Spinal cord (tissue), 10 donors: Measurements from ENCODE around the gene TTI1. TPM values are rescaled to one million over a fixed set of nuclear protein-coding genes. Genes with fewer than 3 reads are reported as not detected.

ENCODE experiments used
- DNase-seq, 6 donors: peaks; one replicate each; pipeline versions ENCODE4 v3.0.0 to v3.0.0-alpha.2; 2013 to 2015; ENCODE audit warnings: low spot score in 6 of 6, low read depth in 4 of 6
- H3K27ac ChIP-seq: one replicate; pipeline ENCODE4 v1.5.1; 2013; ENCODE audit warnings: low read depth, low read length, control low read depth
- H3K27me3 ChIP-seq: one replicate; pipeline ENCODE4 v1.6.1; 2013; ENCODE audit warnings: low read length; ENCODE audit not compliant: control insufficient read depth, insufficient read depth
- H3K36me3 ChIP-seq: one replicate; pipeline ENCODE4 v1.6.1; 2013; ENCODE audit warnings: low read length; ENCODE audit not compliant: control insufficient read depth, insufficient read depth
- H3K4me1 ChIP-seq: one replicate; pipeline ENCODE4 v1.6.1; 2013; ENCODE audit warnings: low read length; ENCODE audit not compliant: control insufficient read depth, insufficient read depth
- H3K4me3 ChIP-seq: one replicate; pipeline ENCODE4 v1.5.1; 2013; ENCODE audit warnings: low read depth, low read length, control low read depth
- H3K9me3 ChIP-seq: one replicate; pipeline ENCODE4 v1.6.1; 2013; ENCODE audit warnings: low read length; ENCODE audit not compliant: control insufficient read depth, insufficient read depth
- WGBS: methylation state at CpG from one replicate; pipeline ENCODE4 v1.1.5; 2013; ENCODE audit warnings: missing lambda C conversion rate; ENCODE audit not compliant: insufficient coverage; 5-methylcytosine and 5-hydroxymethylcytosine counted together
- polyA plus RNA-seq, 2 donors: library from polyadenylated mRNA; unstranded; fragments of 120-200 nt; gene quantifications; one replicate each; pipeline ENCODE4 v1.2.1, GENCODE V29; 2013; ENCODE audit not compliant: insufficient read length in 2 of 2
- total RNA-seq, 2 donors: library from RNA; depleted of rRNA in 1 of 2; stranded (reverse); fragments of 120-200 nt in 1 of 2; fragments of >200 nt in 1 of 2; gene quantifications; one replicate each; pipeline versions ENCODE4 v1.2.3 to v1.2.4, GENCODE V29; 2013 to 2014
- donor health status: healthy.

TTI1 gene
- total and polyA plus RNA-seq, 4 donors: 20.6 to 25.9 (median 22.3) TPM

GRCh38 chr20:37991908-37992307 lies 41.3 kb downstream of the TTI1 start:
- Histone ChIP-seq H3K4me1 (peaks cover 33% of the 10 kb centered on the region), H3K27ac (no peak overlapping the region), H3K36me3 (peaks cover 24% of the 10 kb centered on the region), H3K27me3 (no peaks in the 10 kb centered on the region), H3K4me3 (no peak overlapping the region), H3K9me3 (no peaks in the 10 kb centered on the region)
- no CpG with 5 or more reads among the region's 4 CpGs for WGBS
- no peak for DNase-seq

DNA sequence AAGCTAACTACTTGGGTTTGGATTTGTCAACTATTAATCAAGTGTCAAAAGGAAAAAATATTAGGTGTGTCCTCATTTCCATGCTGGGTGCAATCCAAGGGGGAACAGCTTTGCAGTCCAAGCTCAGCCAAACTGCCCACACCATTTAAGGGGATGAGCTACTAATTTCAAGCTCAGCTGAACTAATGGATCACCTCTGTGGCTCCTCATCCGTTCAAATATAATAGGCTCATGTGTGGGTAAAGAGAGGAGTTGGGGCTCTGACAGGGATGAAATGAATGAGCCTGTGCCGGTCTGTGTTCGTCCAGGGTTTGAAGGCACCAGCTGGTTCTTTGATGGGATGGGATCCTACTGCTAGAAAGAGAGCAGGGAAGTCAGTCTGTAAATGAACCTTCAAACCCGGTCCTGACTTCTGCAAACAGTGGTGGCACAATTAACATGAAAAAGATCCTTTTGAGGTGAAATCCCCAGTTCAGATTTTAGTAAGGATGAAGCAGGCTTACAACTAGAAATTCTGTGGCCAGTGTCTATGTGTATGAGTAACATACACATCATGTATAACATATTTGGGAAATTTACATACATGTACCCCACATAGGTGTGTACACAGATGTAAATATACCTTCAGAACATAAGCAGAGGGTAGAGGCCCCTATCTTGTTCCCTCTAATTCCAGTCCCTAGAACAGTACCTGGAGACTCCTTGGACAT lies 41.9 kb downstream of the TTI1 start:
- H3K36me3 ChIP-seq: peaks cover 18% of the 10 kb centered on the region
- no peaks in the 10 kb centered on the region for H3K27me3 ChIP-seq
- 44% methylated on average over 3 of the region's 4 CpGs for WGBS
- peak in 1 of 6 donors; percentile 71 for DNase-seq
- no peaks in the 10 kb centered on the region for H3K9me3 ChIP-seq
- H3K4me1 ChIP-seq: peaks cover 34% of the 10 kb centered on the region
- H3K4me3 ChIP-seq: no peak overlapping the region
- no peak overlapping the region for H3K27ac ChIP-seq

DNA sequence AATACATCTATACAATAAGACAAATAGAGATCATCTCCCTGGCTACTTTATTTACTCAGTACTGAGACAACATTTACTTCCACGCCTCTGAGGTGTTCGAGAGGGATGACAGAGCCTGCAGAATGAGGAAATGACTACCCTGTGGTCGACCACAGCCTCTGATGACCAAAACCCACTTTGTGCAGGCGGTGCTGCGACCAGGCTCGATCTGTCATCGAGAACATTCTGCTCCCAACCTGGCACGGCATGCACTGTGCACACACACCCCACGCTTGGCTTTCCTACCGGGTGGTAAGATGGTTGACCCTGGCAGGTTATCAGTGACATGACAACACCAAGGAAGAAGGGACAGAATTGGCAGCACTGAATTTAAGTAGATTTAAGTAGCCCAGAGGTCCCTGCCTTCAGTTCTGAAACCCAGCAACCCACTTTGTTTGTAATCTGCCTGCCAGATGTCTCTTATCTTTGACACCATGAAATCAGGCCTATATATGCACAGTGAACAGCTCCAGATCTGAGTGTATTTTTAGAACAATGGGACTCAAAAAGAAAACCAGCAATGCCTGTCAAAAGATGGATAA lies 42.6 kb downstream of the TTI1 start:
- Histone ChIP-seq H3K27me3 (no peaks in the 10 kb centered on the region), H3K4me3 (no peak overlapping the region), H3K36me3 (peaks cover 13% of the 10 kb centered on the region), H3K4me1 (peaks cover 34% of the 10 kb centered on the region), H3K27ac (no peak overlapping the region), H3K9me3 (no peaks in the 10 kb centered on the region)
- peak in 1 of 6 donors; percentile 44 for DNase-seq
- WGBS: 76% methylated on average over 10 of the region's 10 CpGs

GRCh38 chr20:37989601-37990295 lies 43.5 kb downstream of the TTI1 start:
- 47% methylated on average over 5 of the region's 7 CpGs for WGBS
- Histone ChIP-seq H3K9me3 (no peaks in the 10 kb centered on the region), H3K36me3 (peaks cover 7% of the 10 kb centered on the region), H3K4me1 (peaks cover 34% of the 10 kb centered on the region), H3K27me3 (no peaks in the 10 kb centered on the region), H3K4me3 (no peak overlapping the region), H3K27ac (no peak overlapping the region)
- peak in 1 of 6 donors; percentile 65 for DNase-seq

DNA sequence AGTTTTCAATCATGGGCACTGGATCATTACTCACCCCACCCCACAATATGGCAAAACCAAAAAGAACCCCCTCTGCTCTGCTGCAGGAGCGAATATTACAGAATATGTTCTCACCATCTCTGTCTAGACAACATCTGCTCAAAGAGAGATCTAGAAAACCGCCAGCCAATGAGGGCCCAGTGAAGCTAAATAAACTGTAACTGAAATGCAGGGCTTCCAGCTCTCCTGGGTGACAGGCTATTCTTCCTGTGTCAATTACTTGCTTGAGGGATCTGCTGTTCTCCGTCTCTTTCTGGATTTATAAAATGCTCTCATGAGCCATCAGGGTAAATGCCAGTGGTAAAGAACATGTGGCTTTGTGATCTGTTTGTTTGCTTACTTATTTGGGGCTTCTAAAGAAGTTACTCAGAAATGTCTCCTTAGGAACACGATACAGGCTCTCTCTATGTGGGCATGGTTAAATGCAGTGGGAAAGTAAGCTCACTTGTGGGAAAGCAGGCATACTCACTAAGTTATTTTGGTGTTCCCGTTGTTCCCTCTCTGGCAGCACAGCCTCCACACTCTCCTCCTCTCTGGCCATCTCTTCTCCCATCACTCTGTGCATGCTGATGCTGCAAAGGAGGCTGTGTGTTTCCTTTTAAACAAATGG lies 44.8 kb downstream of the TTI1 start:
- no peaks in the 10 kb centered on the region for H3K9me3 ChIP-seq
- H3K27ac ChIP-seq: peak overlapping the region; percentile 25
- peaks cover 5% of the 10 kb centered on the region for H3K36me3 ChIP-seq
- peak in 2 of 6 donors; percentile 34 to 65 for DNase-seq
- no peak overlapping the region for H3K4me3 ChIP-seq
- H3K4me1 ChIP-seq: peaks cover 44% of the 10 kb centered on the region
- no peaks in the 10 kb centered on the region for H3K27me3 ChIP-seq
- WGBS: 51% methylated on average over 3 of the region's 5 CpGs

DNA sequence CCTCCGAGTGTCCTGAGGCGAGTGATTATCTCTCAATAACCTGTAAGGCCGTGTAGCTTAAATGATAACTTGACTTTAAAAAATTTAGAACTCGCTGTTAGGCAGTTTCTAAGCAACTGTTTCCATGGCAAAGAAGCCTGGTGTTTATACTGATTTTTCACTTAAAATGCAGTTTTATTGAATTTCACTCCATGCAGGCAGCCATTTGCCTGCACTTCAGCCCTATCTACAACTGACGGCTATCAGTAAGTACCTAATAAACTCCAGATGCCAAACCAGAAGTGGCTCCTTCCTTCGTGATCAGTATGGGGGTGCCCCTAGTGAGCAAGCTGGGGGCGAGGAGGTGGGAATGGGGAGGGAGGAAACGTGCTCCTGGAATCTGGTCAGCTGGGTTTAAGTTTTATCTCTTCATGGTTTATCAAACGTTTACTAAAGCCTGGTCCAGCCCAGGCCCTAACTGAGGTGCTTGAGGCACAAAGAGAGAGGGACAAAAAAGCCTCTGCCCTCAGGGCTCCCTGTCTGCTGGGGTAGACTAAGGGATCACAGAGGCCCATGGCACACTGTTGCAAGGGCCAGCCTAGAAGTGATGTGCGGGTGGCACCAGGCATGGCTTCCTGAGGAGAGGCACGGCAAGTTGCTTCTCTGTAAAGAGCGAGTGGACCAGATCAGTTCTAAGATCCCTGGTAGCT lies 45.5 kb downstream of the TTI1 start:
- Histone ChIP-seq H3K27ac (peak overlapping the region; percentile 25), H3K9me3 (no peaks in the 10 kb centered on the region), H3K27me3 (no peaks in the 10 kb centered on the region), H3K4me1 (peaks cover 45% of the 10 kb centered on the region), H3K36me3 (peaks cover 7% of the 10 kb centered on the region), H3K4me3 (no peak overlapping the region)
- peak in 2 of 6 donors; percentile 84 to 89 for DNase-seq
- 71% methylated on average over 4 of the region's 12 CpGs for WGBS

- DNase-seq: peak in 4 of 6 donors; percentile 65 to 96 (median 81)
- peaks cover 9% of the 10 kb centered on the region for H3K36me3 ChIP-seq
- no peaks in the 10 kb centered on the region for H3K9me3 ChIP-seq
- WGBS: 27% methylated on average over 7 of the region's 9 CpGs
- H3K4me1 ChIP-seq: peaks cover 45% of the 10 kb centered on the region
- no peaks in the 10 kb centered on the region for H3K27me3 ChIP-seq
- H3K27ac ChIP-seq: peak overlapping the region; percentile 25
- no peak overlapping the region for H3K4me3 ChIP-seq
Observed at GRCh38 chr20:37986873-37987601, 46.2 kb downstream of the TTI1 start.

DNA sequence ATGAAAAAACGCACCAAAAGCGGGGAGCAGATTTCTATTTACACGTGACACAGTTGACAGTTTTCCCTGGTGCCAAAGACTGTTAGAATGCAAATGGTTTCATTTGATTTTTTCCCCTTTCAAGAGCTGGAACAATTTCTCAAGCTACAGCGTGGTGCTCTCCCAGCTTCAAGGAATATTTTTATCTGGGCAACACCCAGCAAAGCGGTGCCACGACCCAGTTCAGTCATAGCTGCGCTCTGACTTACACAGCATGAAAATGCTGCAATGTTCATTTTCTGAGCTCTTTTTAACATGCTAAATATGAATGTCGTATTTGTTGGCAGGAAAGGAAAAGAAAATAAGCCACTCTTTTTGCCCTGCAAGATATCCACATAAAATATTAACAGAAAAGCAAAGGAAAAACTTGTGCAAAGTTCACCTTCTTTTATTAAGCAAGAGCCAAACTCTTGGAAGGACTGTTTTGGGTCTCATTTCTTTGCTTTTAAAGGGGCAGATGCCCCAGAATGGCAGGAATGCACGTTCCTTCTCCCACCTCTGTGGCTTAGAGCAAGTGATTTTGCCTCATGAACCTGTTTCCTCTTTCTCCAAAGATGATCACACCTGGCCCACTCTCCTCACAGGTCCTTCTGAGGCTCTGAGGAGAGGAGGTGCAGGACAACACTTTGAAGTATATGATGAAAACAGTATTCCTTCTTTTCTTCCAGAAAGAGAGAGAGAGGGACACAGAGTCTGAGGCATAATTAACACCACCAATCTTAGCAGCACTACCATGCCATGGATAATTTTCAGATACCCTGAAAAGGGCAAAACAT lies 47.0 kb downstream of the TTI1 start:
- H3K36me3 ChIP-seq: peaks cover 11% of the 10 kb centered on the region
- peak in 2 of 6 donors; percentile 69 to 89 for DNase-seq
- no peak overlapping the region for H3K4me3 ChIP-seq
- no peaks in the 10 kb centered on the region for H3K27me3 ChIP-seq
- H3K9me3 ChIP-seq: no peaks in the 10 kb centered on the region
- peak overlapping the region; percentile 44 for H3K27ac ChIP-seq
- H3K4me1 ChIP-seq: peaks cover 45% of the 10 kb centered on the region
- 45% methylated on average over 4 of the region's 9 CpGs for WGBS
